ENCODE measurements around the gene CA4.
"Not testable (repeated sequence)": the region's sequence is repeated elsewhere in the genome, so short reads cannot be mapped to it uniquely, and the experiment has no call there.

The CA4 gene

GRCh38 chr17:60116196-60116595 lies 33.6 kb upstream of the CA4 start:
- H3K36me3 ChIP-seq (replicated peaks); H3K9me3 ChIP-seq; H3K4me1 ChIP-seq; H3K27me3 ChIP-seq (ENCODE audit: low read depth); DNase-seq (ENCODE audit: low spot score in 2 of 2); in situ Hi-C loops (cut with MboI; ENCODE audit: low sequenced_read_pairs); H3K4me3 ChIP-seq: not testable (repeated sequence)

GRCh38 chr17:60119162-60119561 lies 30.6 kb upstream of the CA4 start:
- in situ Hi-C loops (cut with MboI; ENCODE audit: low sequenced_read_pairs); H3K4me1 ChIP-seq; DNase-seq (ENCODE audit: low spot score in 2 of 2); H3K36me3 ChIP-seq (replicated peaks); H3K4me3 ChIP-seq; H3K9me3 ChIP-seq; H3K27me3 ChIP-seq (ENCODE audit: low read depth): not testable (repeated sequence)

GRCh38 chr17:60119807-60120748 lies 29.7 kb upstream of the CA4 start:
- H3K4me1 ChIP-seq; H3K27me3 ChIP-seq (ENCODE audit: low read depth); H3K36me3 ChIP-seq (replicated peaks); H3K4me3 ChIP-seq; H3K9me3 ChIP-seq; DNase-seq (ENCODE audit: low spot score in 2 of 2); in situ Hi-C loops (cut with MboI; ENCODE audit: low sequenced_read_pairs): not testable (repeated sequence)

DNA sequence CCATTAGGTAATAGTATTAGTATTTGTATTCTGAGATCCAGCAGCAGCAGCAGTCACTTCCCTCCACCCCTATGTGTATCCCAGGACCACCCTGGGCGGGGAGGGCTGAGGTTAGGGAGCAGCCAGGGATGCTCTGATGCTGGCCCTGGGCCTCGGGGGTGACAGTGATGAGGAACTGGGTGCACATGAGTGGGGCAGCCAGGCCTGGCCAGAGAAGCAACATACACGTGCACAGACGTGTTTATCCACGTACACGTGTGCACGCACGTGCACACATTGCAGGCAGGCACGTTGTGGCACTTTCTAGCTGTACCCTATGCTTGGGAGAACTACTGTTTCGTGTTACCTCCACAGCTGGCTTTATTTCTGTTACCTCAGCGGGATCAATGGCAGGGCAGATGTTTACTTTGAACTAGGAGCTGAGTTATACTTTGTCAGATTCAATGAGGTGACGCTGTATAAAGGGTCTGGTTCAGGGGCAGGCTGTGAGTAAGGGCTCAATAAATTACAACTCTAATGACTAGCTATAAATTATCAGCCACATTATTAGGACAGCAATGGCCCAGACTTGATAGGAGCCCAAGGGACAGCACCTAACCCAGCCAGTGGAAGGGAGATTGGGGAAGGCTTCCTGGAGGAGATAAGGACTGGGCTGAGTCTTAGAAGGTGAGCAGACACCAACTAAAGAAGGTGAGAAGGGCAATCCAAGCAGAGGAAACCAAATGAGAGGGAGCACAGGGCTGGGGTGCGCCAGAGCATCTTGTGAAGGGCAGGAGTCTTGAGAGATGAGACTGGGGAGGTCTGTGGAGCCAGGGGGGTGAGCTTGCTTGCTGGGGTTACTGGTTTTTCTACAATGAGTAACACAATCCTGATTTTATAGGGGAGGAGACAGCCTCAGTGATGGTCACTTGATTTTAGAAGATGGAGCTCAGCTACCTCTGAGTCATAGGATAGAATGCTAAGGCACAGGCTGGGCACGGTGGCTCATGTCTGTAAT lies 22.4 kb upstream of the CA4 start:
- H3K9me3 ChIP-seq: no peaks in the 10 kb centered on the region
- no peaks in the 10 kb centered on the region for H3K27me3 ChIP-seq (ENCODE audit: low read depth)
- H3K4me1 ChIP-seq: no peaks in the 10 kb centered on the region
- no peaks in the 10 kb centered on the region for H3K36me3 ChIP-seq (replicated peaks)
- in situ Hi-C loops (cut with MboI; ENCODE audit: low sequenced_read_pairs): loop anchor here (25.0 kb wide), 2 partner anchors 285 to 510 kb away; partner anchors contain the start of gene CHCT1
- no peak for DNase-seq (ENCODE audit: low spot score in 2 of 2)
- H3K4me3 ChIP-seq: no peak overlapping the region

DNA sequence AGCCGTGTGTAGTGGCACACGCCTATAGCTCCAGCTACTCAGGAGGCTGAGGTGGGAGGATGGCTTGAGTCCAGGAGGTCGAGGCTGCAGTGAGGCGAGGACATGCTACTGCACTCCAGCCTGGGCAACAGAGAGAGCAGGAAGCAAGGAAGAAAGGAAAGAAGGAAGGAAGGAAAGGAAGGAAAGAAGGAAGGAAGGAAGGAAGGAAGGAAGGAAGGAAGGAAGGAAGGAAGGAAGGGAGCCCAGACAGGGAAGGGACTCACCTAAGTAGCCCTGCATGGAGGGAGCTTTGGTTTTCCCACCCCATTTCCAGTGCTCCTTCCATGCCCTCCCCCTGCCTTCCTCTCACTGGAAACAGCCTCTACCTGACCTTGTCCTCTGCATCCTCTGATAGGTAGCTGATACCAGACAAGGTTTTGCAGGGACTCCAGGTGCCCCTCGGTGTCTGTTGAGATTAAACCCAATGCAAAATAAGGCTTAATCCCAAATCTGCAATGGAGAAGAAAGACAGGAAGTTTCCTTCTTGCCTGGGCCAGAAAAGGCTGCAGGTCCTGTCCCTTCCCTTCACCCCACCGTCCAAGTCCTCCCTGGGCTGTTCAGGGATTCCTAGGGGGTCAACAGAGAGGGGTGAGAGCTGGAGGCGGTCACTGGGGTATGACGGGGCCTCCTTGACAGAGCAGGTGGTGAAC lies 21.5 kb upstream of the CA4 start:
- Histone ChIP-seq H3K27me3 (ENCODE audit: low read depth) (no peaks in the 10 kb centered on the region), H3K4me3 (no peak overlapping the region), H3K36me3 (replicated peaks) (no peaks in the 10 kb centered on the region), H3K9me3 (no peaks in the 10 kb centered on the region), H3K4me1 (no peaks in the 10 kb centered on the region)
- in situ Hi-C loops (cut with MboI; ENCODE audit: low sequenced_read_pairs): loop anchor here (25.0 kb wide), 2 partner anchors 284 to 509 kb away; partner anchors contain the start of gene CHCT1
- no peak for DNase-seq (ENCODE audit: low spot score in 2 of 2)

DNA sequence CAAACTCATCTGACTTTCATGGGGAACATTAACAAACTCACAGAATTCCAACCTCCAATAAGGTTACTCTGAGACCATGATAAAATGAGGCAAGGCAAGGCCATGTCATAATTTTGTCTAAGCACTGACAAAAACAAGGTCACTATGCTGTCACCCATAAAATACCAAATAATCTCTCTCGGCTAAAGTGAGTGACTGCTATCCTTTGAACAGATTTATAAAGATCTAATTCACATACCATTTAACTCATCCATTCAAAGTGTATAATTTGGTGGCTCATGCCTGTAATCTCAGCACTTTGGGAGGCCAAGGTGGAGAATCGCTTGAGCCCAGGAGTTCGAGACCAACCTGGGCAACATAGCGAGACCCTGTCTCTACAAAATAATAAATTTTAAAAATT lies 20.6 kb upstream of the CA4 start:
- Histone ChIP-seq H3K4me1 (no peaks in the 10 kb centered on the region; the same call in 1 of the 2 replicates), H3K36me3 (replicated peaks) (no peaks in the 10 kb centered on the region), H3K27me3 (ENCODE audit: low read depth) (no peaks in the 10 kb centered on the region), H3K9me3 (no peaks in the 10 kb centered on the region), H3K4me3 (no peak overlapping the region)
- no peak for DNase-seq (ENCODE audit: low spot score in 2 of 2)
- in situ Hi-C loops (cut with MboI; ENCODE audit: low sequenced_read_pairs): loop anchor here (25.0 kb wide), 2 partner anchors 283 to 508 kb away; partner anchors contain the start of gene CHCT1

- H3K4me1 ChIP-seq: no peaks in the 10 kb centered on the region; the same call in 1 of the 2 replicates
- no peaks in the 10 kb centered on the region for H3K36me3 ChIP-seq (replicated peaks)
- in situ Hi-C loops (cut with MboI; ENCODE audit: low sequenced_read_pairs): loop anchor here (25.0 kb wide), 2 partner anchors 282 to 507 kb away; partner anchors contain the start of gene CHCT1
- H3K4me3 ChIP-seq: no peak overlapping the region
- DNase-seq (ENCODE audit: low spot score in 2 of 2): no peak
- H3K9me3 ChIP-seq: no peaks in the 10 kb centered on the region
- no peaks in the 10 kb centered on the region for H3K27me3 ChIP-seq (ENCODE audit: low read depth)
Observed at GRCh38 chr17:60130466-60130865, 19.3 kb upstream of the CA4 start.

DNA sequence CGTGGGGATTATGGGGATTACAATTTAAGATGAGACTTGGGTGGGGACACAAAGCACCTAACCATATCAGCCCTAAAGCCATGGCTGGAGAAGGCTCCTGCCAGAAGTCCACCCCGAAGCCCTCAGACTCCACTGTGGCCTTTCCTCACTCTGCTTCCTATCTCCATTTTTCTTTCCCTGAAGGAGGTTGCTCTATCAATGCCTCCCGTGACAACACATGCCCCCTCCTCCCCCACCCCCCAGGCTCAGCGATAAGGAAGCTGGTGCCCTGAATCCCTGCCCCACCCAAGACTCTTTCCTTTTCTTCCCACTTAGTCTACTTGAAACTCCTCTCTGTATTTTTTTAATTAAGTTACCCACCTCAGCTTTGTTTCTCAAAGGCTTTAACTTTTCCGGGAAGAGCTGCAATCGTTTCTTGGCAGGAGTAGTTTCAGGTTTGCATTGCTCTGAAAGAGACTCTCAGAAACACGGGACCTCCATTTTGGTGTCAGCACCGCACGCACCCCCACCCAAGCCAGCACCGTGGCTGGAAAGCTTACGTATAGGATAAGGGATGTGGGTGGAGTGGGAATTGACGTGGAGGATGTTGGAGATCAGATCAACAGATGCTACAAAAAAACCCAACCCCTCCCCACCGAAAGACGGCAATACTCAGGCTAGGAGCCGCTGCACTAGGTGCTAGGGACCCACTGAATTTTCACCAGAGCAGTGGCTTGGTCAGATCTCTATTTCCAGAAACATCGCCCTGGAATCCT lies 15.2 kb upstream of the CA4 start:
- peak overlapping the region; percentile 63 for H3K4me3 ChIP-seq
- DNase-seq (ENCODE audit: low spot score in 2 of 2): no peak
- no peaks in the 10 kb centered on the region for H3K9me3 ChIP-seq
- no peaks in the 10 kb centered on the region for H3K36me3 ChIP-seq (replicated peaks)
- in situ Hi-C loops (cut with MboI; ENCODE audit: low sequenced_read_pairs): loop anchor here (25.0 kb wide), 2 partner anchors 278 to 503 kb away; partner anchors contain the start of gene CHCT1
- H3K4me1 ChIP-seq: peaks cover 3% of the 10 kb centered on the region; the same call in 1 of the 2 replicates
- no peaks in the 10 kb centered on the region for H3K27me3 ChIP-seq (ENCODE audit: low read depth)

GRCh38 chr17:60135151-60135950 lies 14.4 kb upstream of the CA4 start:
- no peaks in the 10 kb centered on the region for H3K36me3 ChIP-seq (replicated peaks)
- no peaks in the 10 kb centered on the region for H3K9me3 ChIP-seq
- peaks cover 3% of the 10 kb centered on the region; the same call in 1 of the 2 replicates for H3K4me1 ChIP-seq
- in situ Hi-C loops (cut with MboI; ENCODE audit: low sequenced_read_pairs): loop anchor here (25.0 kb wide), 2 partner anchors 277 to 502 kb away; partner anchors contain the start of gene CHCT1
- H3K27me3 ChIP-seq (ENCODE audit: low read depth): no peaks in the 10 kb centered on the region; the same call in 1 of the 2 replicates
- peak; percentile 88 to 93 for DNase-seq (ENCODE audit: low spot score in 2 of 2)
- peak overlapping the region; percentile 63 for H3K4me3 ChIP-seq

- Histone ChIP-seq H3K27me3 (ENCODE audit: low read depth) (no peaks in the 10 kb centered on the region; the same call in 1 of the 2 replicates), H3K9me3 (no peaks in the 10 kb centered on the region), H3K4me3 (peak overlapping the region; percentile 63), H3K36me3 (replicated peaks) (no peaks in the 10 kb centered on the region), H3K4me1 (peaks cover 3% of the 10 kb centered on the region; the same call in 1 of the 2 replicates)
- DNase-seq (ENCODE audit: low spot score in 2 of 2): no peak
- in situ Hi-C loops (cut with MboI; ENCODE audit: low sequenced_read_pairs): loop anchor here (25.0 kb wide), 2 partner anchors 276 to 501 kb away; partner anchors contain the start of gene CHCT1
Observed at GRCh38 chr17:60135951-60136666, 13.7 kb upstream of the CA4 start.

- no peaks in the 10 kb centered on the region for H3K36me3 ChIP-seq (replicated peaks)
- H3K4me3 ChIP-seq: no peak overlapping the region
- no peaks in the 10 kb centered on the region for H3K9me3 ChIP-seq
- DNase-seq (ENCODE audit: low spot score in 2 of 2): no peak
- peaks cover 10% of the 10 kb centered on the region for H3K4me1 ChIP-seq
- in situ Hi-C loops (cut with MboI; ENCODE audit: low sequenced_read_pairs): loop anchor here (25.0 kb wide), 2 partner anchors 275 to 500 kb away; partner anchors contain the start of gene CHCT1
- no peaks in the 10 kb centered on the region; the same call in 1 of the 2 replicates for H3K27me3 ChIP-seq (ENCODE audit: low read depth)
Observed at GRCh38 chr17:60137731-60138130, 12.0 kb upstream of the CA4 start.

Measured in HAP-1 (cell line).